ENCODE data around the gene SARDH. TPM values are rescaled to one million over a fixed set of nuclear protein-coding genes. Genes with fewer than 3 reads are reported as not detected.

The SARDH gene
- total RNA-seq, 1 donor = 0.18 TPM

DNA sequence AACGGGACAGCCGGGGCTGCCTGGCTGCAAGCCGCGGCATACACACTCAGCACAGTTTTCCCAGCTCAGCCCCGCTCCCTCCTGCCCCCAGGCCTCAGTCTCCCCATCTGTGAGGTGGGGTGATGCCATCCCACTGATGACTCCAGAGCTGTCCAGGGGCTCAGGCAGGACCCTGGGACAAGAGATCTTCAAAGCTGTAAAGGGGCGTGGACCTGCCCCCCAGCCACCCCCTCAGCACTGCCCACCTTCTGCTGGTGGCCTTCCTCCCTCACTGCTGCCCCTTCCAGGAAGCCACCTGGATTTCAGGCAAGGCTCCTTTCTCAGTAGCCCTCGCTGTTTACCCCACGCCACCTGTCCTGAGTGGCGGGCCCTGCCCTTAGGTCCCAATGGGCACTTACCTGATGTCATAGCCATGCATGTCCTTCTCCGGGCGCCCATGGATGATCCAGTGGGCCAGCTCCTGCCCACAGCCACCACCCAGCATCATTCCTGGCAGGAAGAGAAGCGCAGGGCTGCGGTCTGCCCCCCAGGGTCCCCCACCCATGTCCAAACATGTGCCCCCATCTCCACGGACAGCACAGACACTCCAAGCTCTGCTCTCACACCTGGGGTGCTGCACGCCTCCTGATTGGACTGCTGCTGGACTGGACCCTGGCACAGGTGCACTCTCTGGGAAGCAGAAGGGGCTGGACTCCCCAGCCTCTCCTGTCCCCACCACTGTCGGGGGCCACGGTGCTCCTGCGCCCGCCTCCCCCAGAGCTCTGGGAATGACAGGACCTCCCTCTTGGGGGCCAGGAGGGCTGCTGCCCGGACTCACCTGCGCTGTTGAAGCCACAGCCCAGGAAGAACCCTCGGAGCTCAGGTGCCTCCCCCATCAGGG is 25.7 kb downstream of the SARDH start:
- TF ChIP-seq, protein P1, sequence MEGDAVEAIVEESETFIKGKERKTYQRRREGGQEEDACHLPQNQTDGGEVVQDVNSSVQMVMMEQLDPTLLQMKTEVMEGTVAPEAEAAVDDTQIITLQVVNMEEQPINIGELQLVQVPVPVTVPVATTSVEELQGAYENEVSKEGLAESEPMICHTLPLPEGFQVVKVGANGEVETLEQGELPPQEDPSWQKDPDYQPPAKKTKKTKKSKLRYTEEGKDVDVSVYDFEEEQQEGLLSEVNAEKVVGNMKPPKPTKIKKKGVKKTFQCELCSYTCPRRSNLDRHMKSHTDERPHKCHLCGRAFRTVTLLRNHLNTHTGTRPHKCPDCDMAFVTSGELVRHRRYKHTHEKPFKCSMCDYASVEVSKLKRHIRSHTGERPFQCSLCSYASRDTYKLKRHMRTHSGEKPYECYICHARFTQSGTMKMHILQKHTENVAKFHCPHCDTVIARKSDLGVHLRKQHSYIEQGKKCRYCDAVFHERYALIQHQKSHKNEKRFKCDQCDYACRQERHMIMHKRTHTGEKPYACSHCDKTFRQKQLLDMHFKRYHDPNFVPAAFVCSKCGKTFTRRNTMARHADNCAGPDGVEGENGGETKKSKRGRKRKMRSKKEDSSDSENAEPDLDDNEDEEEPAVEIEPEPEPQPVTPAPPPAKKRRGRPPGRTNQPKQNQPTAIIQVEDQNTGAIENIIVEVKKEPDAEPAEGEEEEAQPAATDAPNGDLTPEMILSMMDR (IDR thresholded peaks at IDR 0.05; ENCODE audit: insufficient read depth, low read length) = no peak
- no peak overlapping the region for H3K4me3 ChIP-seq (ENCODE audit: low read depth, low read length)
- DNase-seq (ENCODE audit: low read depth) = no peak

- peak; percentile 8 for DNase-seq (ENCODE audit: low read depth)
- TF ChIP-seq, protein P1 (IDR thresholded peaks at IDR 0.05; ENCODE audit: insufficient read depth, low read length) = no peak
- H3K4me3 ChIP-seq (ENCODE audit: low read depth, low read length) = no peak overlapping the region
Measured at GRCh38 chr9:133711428-133712220, 26.5 kb downstream of the SARDH start.

GRCh38 chr9:133710661-133711427 is 27.3 kb downstream of the SARDH start:
- TF ChIP-seq, protein P1 (IDR thresholded peaks at IDR 0.05; ENCODE audit: insufficient read depth, low read length) = no peak
- H3K4me3 ChIP-seq (ENCODE audit: low read depth, low read length) = no peak overlapping the region
- no peak for DNase-seq (ENCODE audit: low read depth)

- no peak overlapping the region for H3K4me3 ChIP-seq (ENCODE audit: low read depth, low read length)
- TF ChIP-seq, protein P1 (IDR thresholded peaks at IDR 0.05; ENCODE audit: insufficient read depth, low read length) = no peak
- DNase-seq (ENCODE audit: low read depth) = no peak
Measured at GRCh38 chr9:133709691-133710571, 28.2 kb downstream of the SARDH start.

- H3K4me3 ChIP-seq (ENCODE audit: low read depth, low read length) = no peak overlapping the region
- DNase-seq (ENCODE audit: low read depth) = no peak
- TF ChIP-seq, protein P1 (IDR thresholded peaks at IDR 0.05; ENCODE audit: insufficient read depth, low read length) = no peak
Measured at GRCh38 chr9:133709015-133709611, 29.0 kb downstream of the SARDH start.
